ENCODE data around the gene ABHD2.
A peak's percentile ranks its signal among the peaks of the same experiment; 100 is the strongest.
"Not testable (repeated sequence)": the region's sequence is repeated elsewhere in the genome, so short reads cannot be mapped to it uniquely, and the experiment has no call there.

ABHD2 gene

GRCh38 chr15:89074402-89075012 is 13.7 kb upstream of the ABHD2 start:
- no peak for DNase-seq (ENCODE audit: low read depth)

GRCh38 chr15:89075101-89075640 is 13.1 kb upstream of the ABHD2 start:
- no peak for DNase-seq (ENCODE audit: low read depth)

More at GRCh38 chr15:89074402-89075012, 13.7 kb upstream of the ABHD2 start:
- H3K4me3 ChIP-seq (ENCODE audit: low read depth, low read length), result no peak overlapping the region

DNA sequence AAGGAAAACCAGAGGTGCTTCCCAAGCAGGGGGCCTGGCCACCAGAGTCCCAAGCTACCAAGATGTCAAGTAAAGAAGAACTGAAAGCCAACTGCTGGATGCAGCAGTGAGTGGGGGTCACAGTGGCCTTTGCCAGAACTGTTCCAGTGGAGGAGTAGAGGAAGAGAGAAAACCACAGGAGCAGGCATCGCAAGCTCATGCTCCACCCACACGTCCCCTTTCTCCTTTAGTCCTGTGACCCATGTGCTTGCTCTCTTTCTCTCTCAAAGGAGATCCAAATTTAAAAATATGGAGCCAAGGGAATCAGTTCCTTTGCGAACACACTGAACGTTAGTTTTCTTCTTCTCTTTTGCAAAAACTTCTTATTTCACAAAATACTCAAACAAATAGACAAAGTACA is 12.4 kb upstream of the ABHD2 start:
- no peak overlapping the region for H3K4me3 ChIP-seq (ENCODE audit: low read depth, low read length)
- no peak for DNase-seq (ENCODE audit: low read depth)

More at GRCh38 chr15:89075101-89075640, 13.1 kb upstream of the ABHD2 start:
- H3K4me3 ChIP-seq (ENCODE audit: low read depth, low read length), result no peak overlapping the region

GRCh38 chr15:89077750-89078149 is 10.5 kb upstream of the ABHD2 start:
- DNase-seq (ENCODE audit: low read depth), result no peak
- H3K4me3 ChIP-seq (ENCODE audit: low read depth, low read length), result no peak overlapping the region

DNA sequence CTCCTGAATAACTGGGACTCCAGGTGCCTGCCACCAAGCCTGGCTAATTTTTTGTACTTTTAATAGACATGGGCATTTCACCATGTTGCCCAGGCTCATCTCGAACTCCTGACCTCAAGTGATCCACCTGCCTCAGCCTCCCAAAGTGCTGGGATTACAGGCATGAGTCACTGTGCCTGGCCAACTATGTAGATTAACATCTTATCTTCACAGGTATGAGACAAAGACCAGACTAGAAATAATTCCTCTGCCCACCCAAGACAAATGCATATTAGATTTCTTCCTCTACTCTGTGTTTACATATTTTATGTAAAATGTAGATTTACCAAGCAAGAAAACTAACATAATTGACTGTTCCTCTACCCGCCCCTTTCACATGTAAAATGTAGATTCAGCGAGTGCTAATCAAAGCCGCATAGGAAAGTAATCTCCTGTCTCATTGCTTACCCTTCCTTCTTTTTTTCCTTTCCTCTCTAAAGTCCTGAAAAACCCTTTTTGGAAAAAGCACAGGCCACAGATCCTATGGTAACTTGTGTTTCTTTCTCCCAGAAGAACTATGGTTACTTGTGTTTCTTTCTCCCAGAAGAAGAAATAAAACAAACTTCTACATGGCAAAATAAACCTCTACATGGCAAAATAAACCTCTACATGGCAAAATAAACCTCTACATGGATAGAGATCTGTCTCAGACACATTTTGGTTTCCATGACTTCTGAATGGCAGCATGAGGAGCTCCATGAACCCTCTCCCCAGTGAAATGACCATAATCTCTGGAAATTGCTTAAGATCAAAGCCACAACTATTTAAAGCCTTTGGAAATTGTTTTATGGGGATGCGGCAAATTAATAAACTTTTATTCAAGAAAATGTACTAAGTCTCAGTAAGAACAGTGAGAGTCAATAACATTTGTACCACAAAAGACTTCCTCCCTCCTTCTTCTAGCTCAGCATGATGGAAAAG is 9.1 kb upstream of the ABHD2 start:
- DNase-seq (ENCODE audit: low read depth), result no peak
- H3K4me3 ChIP-seq (ENCODE audit: low read depth, low read length), result no peak overlapping the region

DNA sequence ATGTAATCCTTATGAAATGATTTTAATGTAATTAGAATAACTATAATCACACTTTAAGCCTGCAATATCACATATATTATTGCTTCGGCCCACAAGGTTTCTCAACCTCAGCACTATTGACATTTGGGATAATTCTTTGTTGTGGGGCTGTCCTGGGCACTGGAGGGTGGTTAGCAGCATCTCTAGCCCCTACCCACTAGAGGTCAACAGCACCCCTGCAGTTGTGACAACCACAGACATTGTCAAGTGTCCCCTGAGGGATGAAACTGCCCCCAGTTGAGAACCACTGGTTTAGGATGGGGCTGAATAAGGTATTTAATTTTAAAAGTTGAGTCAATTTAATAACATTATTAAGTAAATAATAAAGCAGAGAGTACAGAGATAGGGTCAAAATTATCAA is 6.4 kb upstream of the ABHD2 start:
- DNase-seq (ENCODE audit: low read depth), result no peak
- H3K4me3 ChIP-seq (ENCODE audit: low read depth, low read length), result no peak overlapping the region

GRCh38 chr15:89083246-89083645 is 5.0 kb upstream of the ABHD2 start:
- no peak for DNase-seq (ENCODE audit: low read depth)
- H3K4me3 ChIP-seq (ENCODE audit: low read depth, low read length), result no peak overlapping the region

GRCh38 chr15:89085289-89085926 is 2.8 kb upstream of the ABHD2 start:
- DNase-seq (ENCODE audit: low read depth), result no peak
- no peak overlapping the region for H3K4me3 ChIP-seq (ENCODE audit: low read depth, low read length)

DNA sequence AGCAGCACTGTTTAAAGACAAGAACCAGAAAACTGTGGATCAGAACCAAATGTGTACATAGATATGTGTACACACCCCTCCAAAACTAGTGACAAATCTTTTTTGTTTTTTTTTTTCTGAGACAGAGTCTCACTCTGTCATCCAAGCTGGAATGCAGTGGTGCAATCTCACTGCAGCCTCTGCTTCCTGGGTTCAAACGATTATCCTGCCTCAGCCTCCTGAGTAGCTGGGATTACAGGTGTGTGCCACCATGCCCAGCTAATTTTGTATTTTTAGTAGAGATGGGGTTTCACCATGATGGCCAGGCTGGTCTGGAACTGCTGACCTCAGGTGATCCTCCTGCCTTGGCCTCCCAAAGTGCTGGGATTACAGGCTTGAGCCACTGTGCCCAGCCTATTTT is 2.3 kb upstream of the ABHD2 start:
- H3K4me3 ChIP-seq (ENCODE audit: low read depth, low read length); DNase-seq (ENCODE audit: low read depth): not testable (repeated sequence)

DNA sequence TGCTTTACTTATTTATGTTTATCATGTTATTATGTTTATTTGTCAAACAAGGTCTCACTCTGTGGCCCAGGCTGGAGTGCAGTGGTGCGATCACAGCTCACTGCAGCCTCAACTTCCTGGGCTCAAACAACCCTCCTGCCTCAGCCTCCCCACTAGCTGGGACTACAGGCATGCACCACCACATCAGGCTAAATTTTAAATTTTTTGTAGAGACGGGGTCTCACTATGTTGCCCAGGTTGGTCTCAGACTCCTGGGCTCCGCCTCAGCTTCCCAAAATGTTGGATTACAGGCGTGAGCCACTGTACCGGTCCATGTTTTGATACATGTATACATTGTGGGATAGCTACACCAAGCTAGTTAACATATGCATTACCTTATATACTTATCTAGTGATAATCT is 1.9 kb upstream of the ABHD2 start:
- H3K4me3 ChIP-seq (ENCODE audit: low read depth, low read length); DNase-seq (ENCODE audit: low read depth): not testable (repeated sequence)

- peak overlapping the region; percentile 24 for H3K4me3 ChIP-seq (ENCODE audit: low read depth, low read length)
- no peak for DNase-seq (ENCODE audit: low read depth)
Observed at GRCh38 chr15:89087161-89087829, 961 bp upstream of the ABHD2 start.

- DNase-seq (ENCODE audit: low read depth), result no peak
Observed at GRCh38 chr15:89088605-89089315, 504 bp downstream of the ABHD2 start.

DNA sequence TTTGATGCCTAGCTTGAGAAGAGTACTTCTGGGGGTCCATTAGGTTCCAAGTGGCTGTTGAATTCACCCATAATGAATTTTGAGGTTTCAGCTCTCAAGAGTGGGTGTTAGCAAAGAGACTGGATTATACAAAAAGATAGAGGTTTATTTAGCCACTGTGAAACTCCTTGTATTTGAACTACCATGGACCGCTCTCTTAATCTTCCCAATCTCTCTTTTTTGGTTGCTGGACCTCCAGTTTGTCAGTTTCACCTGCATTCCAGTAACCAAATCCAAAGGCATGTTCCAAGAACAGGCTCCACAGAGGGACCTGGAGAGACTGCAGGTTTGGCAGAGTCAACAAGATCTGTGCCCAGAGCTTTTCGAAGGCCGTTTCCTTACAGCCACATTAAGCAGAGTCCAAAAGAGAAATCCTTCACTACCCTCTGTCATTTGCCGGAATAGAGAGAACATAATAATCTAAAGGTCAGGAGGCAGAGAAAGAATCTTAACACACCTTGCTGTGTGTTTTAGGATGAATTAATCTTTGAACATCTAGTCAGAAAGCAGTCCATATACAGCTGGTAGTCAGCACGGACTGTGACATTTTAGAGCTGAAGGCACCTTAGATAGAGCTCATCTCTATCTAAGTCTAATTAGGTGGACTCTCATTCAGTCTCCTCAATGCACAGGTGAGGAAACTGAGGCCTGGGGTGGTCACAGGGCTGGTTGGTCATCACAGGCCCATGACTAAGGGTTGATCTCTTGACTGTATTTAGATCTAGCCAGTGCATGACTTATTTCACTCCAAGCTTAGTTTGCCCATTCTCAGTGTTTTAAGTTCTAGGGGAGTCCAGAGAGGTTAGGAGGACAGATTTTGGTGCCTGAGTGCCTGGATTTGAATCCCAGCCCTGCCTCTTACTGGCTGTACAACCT is 1.3 kb downstream of the ABHD2 start:
- no peak for DNase-seq (ENCODE audit: low read depth)
- H3K4me3 ChIP-seq (ENCODE audit: low read depth, low read length), result peak overlapping the region; percentile 91

More at GRCh38 chr15:89088605-89089315, 504 bp downstream of the ABHD2 start:
- peak overlapping the region; percentile 91 for H3K4me3 ChIP-seq (ENCODE audit: low read depth, low read length)

- peak overlapping the region; percentile 23 for H3K4me3 ChIP-seq (ENCODE audit: low read depth, low read length)
- DNase-seq (ENCODE audit: low read depth), result peak; percentile 43
Observed at GRCh38 chr15:89090791-89091626, 2.8 kb downstream of the ABHD2 start.

- DNase-seq (ENCODE audit: low read depth), result no peak
- H3K4me3 ChIP-seq (ENCODE audit: low read depth, low read length), result peak overlapping the region; percentile 23
Observed at GRCh38 chr15:89091627-89092220, 3.5 kb downstream of the ABHD2 start.

DNA sequence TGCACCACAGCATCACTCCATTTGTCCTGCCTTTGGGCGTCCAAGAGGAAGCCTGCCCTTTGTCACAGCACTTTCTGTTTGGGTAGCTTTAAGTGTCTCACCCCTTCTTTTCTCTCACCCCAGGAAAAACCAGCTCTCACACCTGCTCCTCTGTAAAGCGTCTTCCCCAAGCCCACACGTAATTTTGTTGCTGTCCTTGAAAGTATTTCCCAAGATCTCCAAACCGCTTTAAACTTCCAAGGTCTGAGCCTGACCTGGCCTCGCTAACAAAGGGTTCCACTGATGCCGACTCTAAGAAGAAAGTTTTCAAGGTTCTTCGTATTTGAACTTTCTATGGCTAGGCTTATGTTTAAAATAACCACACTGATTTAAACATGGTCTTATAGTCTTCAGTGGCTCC is 5.3 kb downstream of the ABHD2 start:
- no peak overlapping the region for H3K4me3 ChIP-seq (ENCODE audit: low read depth, low read length)
- DNase-seq (ENCODE audit: low read depth), result no peak

DNA sequence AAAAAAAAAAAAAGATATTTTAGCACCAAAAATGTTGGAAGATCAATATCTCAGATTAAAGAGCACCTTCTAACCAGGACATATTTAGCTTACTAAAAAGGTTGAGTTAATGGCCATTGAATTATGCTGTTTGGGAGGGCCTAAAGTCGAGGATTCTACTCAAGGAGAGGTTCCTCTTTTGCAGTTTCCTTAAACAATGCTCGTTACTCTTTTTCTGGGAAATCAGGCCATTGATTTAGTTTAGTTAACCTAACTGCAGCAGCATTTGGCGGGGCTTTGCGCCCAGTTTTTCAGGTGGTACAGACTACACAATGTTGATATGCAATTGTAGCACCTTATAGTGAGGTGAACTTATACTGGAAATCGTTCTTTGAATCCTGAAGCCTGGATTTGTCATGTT is 6.8 kb downstream of the ABHD2 start:
- DNase-seq (ENCODE audit: low read depth), result no peak
- H3K4me3 ChIP-seq (ENCODE audit: low read depth, low read length), result no peak overlapping the region
